ENCODE measurements around the gene ANO2. TPM values are rescaled to one million over a fixed set of nuclear protein-coding genes. Genes with fewer than 3 reads are reported as not detected.

The ANO2 gene
- total and polyA plus RNA-seq, 8 donors = 0.44 to 16.9 (median 3.8) TPM; not detected in 1

GRCh38 chr12:5884285-5884684, 60.8 kb downstream of the ANO2 start:
- DNase-seq = no peak
- H3K4me3 ChIP-seq = no peak overlapping the region
- no peak for TF ChIP-seq EP300 (IDR thresholded peaks at IDR 0.05)
- no peak for TF ChIP-seq POLR2AphosphoS5 (IDR thresholded peaks at IDR 0.05)
- TF ChIP-seq, protein P1, sequence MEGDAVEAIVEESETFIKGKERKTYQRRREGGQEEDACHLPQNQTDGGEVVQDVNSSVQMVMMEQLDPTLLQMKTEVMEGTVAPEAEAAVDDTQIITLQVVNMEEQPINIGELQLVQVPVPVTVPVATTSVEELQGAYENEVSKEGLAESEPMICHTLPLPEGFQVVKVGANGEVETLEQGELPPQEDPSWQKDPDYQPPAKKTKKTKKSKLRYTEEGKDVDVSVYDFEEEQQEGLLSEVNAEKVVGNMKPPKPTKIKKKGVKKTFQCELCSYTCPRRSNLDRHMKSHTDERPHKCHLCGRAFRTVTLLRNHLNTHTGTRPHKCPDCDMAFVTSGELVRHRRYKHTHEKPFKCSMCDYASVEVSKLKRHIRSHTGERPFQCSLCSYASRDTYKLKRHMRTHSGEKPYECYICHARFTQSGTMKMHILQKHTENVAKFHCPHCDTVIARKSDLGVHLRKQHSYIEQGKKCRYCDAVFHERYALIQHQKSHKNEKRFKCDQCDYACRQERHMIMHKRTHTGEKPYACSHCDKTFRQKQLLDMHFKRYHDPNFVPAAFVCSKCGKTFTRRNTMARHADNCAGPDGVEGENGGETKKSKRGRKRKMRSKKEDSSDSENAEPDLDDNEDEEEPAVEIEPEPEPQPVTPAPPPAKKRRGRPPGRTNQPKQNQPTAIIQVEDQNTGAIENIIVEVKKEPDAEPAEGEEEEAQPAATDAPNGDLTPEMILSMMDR (IDR thresholded peaks at IDR 0.05) = no peak
- no peak for TF ChIP-seq POLR2A (IDR thresholded peaks at IDR 0.05)
- no peaks in the 10 kb centered on the region for H3K9me3 ChIP-seq
- WGBS, 5 donors = 79 to 94% (median 84%) methylated on average over 2 of the region's 2 CpGs
- H3K27me3 ChIP-seq = peaks cover 0 to 40% (median 4%) of the 10 kb centered on the region in 3 donors
- no peaks in the 10 kb centered on the region for H3K36me3 ChIP-seq
- H3K27ac ChIP-seq = no peak overlapping the region
- intact Hi-C loops (cut with DNase I; ENCODE audit: low total_unique reads) = no loop called here
- H3K4me1 ChIP-seq = no peaks in the 10 kb centered on the region

DNA sequence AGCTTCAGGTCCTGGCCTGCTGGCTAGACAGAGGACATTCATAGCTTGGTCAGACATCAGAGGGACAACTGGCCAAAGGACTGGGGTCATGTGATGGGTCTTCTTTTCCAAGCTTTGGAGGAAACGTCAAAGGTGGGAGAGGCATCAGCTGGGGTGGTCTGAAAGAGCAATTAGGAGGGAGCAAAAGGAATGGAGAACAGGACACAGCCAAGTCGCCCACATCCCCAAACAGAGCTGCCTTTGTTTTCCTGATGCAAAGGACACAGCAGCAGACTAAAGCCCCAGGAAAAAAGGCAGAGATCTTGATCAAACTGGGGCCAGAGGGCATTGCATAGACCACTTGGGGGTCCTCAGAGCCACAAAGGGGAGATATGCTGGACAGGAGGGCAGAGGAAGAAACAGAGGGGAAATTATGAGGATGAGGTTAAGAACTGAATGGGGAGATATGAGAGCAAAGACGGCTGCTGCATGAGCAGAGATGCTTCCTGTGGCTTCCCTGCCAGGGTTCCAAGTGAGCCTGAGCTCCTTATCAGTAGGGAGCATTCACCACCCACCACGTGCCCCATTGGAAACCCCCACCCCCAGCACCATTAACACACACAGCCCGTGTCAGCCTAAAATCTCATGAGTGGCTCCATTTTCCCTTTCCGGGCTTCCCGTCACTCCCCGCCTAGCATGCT, 62.4 kb downstream of the ANO2 start:
- H3K36me3 ChIP-seq = no peaks in the 10 kb centered on the region
- intact Hi-C loops (cut with DNase I; ENCODE audit: low total_unique reads) = no loop called here
- 47 to 55% (median 51%) methylated on average over 8 of the region's 8 CpGs for WGBS, 5 donors

GRCh38 chr12:5881666-5882065, 63.4 kb downstream of the ANO2 start:
- H3K27ac ChIP-seq = no peak overlapping the region
- no peaks in the 10 kb centered on the region for H3K36me3 ChIP-seq
- H3K4me3 ChIP-seq = no peak overlapping the region
- H3K9me3 ChIP-seq = no peaks in the 10 kb centered on the region
- intact Hi-C loops (cut with DNase I; ENCODE audit: low total_unique reads) = no loop called here
- H3K4me1 ChIP-seq = no peaks in the 10 kb centered on the region
- TF ChIP-seq POLR2AphosphoS5 (IDR thresholded peaks at IDR 0.05) (no peak), POLR2A (IDR thresholded peaks at IDR 0.05) (no peak), EP300 (IDR thresholded peaks at IDR 0.05) (no peak)
- TF ChIP-seq, protein P1 (IDR thresholded peaks at IDR 0.05) = no peak
- no peak for DNase-seq
- H3K27me3 ChIP-seq = peaks cover 0 to 33% (median 4%) of the 10 kb centered on the region in 3 donors

More for the DNA sequence above, 62.4 kb downstream of the ANO2 start:
- H3K4me1 ChIP-seq = no peaks in the 10 kb centered on the region
- H3K27me3 ChIP-seq = peaks cover 0 to 33% (median 4%) of the 10 kb centered on the region in 3 donors
- no peak overlapping the region for H3K4me3 ChIP-seq
- no peak overlapping the region for H3K27ac ChIP-seq
- TF ChIP-seq, protein P1 (IDR thresholded peaks at IDR 0.05) = no peak
- TF ChIP-seq POLR2AphosphoS5 (IDR thresholded peaks at IDR 0.05) (no peak), EP300 (IDR thresholded peaks at IDR 0.05) (no peak), POLR2A (IDR thresholded peaks at IDR 0.05) (no peak)
- H3K9me3 ChIP-seq = no peaks in the 10 kb centered on the region
- DNase-seq = no peak

- no peak for DNase-seq
- intact Hi-C loops (cut with DNase I; ENCODE audit: low total_unique reads) = no loop called here
- WGBS, 5 donors = 65 to 93% (median 85%) methylated on average over 1 of the region's 1 CpG
- no peaks in the 10 kb centered on the region for H3K9me3 ChIP-seq
- H3K36me3 ChIP-seq = no peaks in the 10 kb centered on the region
- H3K27ac ChIP-seq = no peak overlapping the region
- TF ChIP-seq POLR2AphosphoS5 (IDR thresholded peaks at IDR 0.05) = no peak
- H3K4me3 ChIP-seq = no peak overlapping the region
- peaks cover 0 to 33% (median 4%) of the 10 kb centered on the region in 3 donors for H3K27me3 ChIP-seq
- no peaks in the 10 kb centered on the region for H3K4me1 ChIP-seq
Observed at GRCh38 chr12:5881101-5881606, 63.9 kb downstream of the ANO2 start.

DNA sequence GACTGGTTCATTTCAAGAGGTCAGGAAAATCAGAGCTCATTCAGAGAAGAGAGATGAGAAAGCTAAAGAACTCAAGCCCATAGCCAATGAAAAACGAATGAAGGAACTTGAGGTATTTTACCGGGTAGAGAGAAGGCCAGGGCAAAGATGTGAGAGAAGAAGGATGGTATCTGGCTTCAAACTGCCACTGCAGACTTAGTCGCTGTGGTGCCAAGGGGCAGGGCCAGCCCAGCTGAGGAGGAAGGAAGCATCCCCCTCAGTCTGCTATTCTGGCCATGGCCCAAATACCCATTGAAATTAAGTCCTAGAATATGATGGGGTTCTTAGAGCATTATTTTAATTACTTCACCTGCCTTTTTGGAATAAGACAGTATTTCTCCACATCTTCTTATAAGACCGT, 69.2 kb downstream of the ANO2 start:
- H3K27ac ChIP-seq = no peak overlapping the region
- no peaks in the 10 kb centered on the region for H3K9me3 ChIP-seq
- H3K4me1 ChIP-seq = no peaks in the 10 kb centered on the region
- H3K27me3 ChIP-seq = peaks cover 0 to 9% (median 0%) of the 10 kb centered on the region in 3 donors
- no peaks in the 10 kb centered on the region for H3K36me3 ChIP-seq
- intact Hi-C loops (cut with DNase I; ENCODE audit: low total_unique reads) = no loop called here
- DNase-seq = no peak
- H3K4me3 ChIP-seq = no peak overlapping the region
- no peak for TF ChIP-seq EP300 (IDR thresholded peaks at IDR 0.05)
- no peak for TF ChIP-seq POLR2A (IDR thresholded peaks at IDR 0.05)
- WGBS, 5 donors = 66 to 79% (median 78%) methylated on average over 4 of the region's 4 CpGs

Data from stomach (tissue), 9 donors.